Measurements from ENCODE around the gene KIF3B. TPM values are rescaled to one million over a fixed set of nuclear protein-coding genes. Genes with fewer than 3 reads are reported as not detected.

The KIF3B gene
- total and polyA plus RNA-seq, 10 of the 15 experiments (the other 5 are each of a cell fraction or from before 2014, with no cell fraction given) = 7.4 to 37.3 (median 25.9) TPM

- no peak for TF ChIP-seq RELB (IDR thresholded peaks at IDR 0.05; ENCODE audit: low read depth)
- peak; percentile 96 for TF ChIP-seq SPI1 (IDR thresholded peaks at IDR 0.05; ENCODE audit: borderline replicate concordance, insufficient read depth, low read depth, low read length)
- peak; percentile 81 for TF ChIP-seq ZNF687 (IDR thresholded peaks at IDR 0.05)
- peak; percentile 72; the same call in 1 of the 2 replicates for TF ChIP-seq MXI1 (IDR thresholded peaks at IDR 0.05; ENCODE audit: low read depth, low read length)
- TF ChIP-seq CBX5 (IDR thresholded peaks at IDR 0.05; ENCODE audit: low read depth) = 0 out of 2 replicates have a peak, but pooled peaks have one; percentile 58
Measured at GRCh38 chr20:32277361-32278198, at the start of gene KIF3B (continued).
